Activated gamma-delta T cell treated with Interleukin-2 at 50 U/mL for 16 hours (primary cell): ENCODE results near the gene ITGBL1.

Experiments
- DNase-seq: peaks from one replicate; pipeline ENCODE4 v3.0.0-alpha.2; 2020

ITGBL1 gene

GRCh38 chr13:101570410-101570809 is 117.9 kb downstream of the ITGBL1 start:
- no peak for DNase-seq

GRCh38 chr13:101572456-101572855 is 120.0 kb downstream of the ITGBL1 start:
- no peak for DNase-seq

- DNase-seq: no peak
Observed at GRCh38 chr13:101575581-101575980, 123.1 kb downstream of the ITGBL1 start.

GRCh38 chr13:101576455-101576854 is 124.0 kb downstream of the ITGBL1 start:
- no peak for DNase-seq

GRCh38 chr13:101576977-101577376 is 124.5 kb downstream of the ITGBL1 start:
- DNase-seq: no peak

- DNase-seq: no peak
Observed at GRCh38 chr13:101579281-101579802, 126.9 kb downstream of the ITGBL1 start.

- DNase-seq: no peak
Observed at GRCh38 chr13:101584331-101584730, 131.9 kb downstream of the ITGBL1 start.

GRCh38 chr13:101590479-101590878 is 138.0 kb downstream of the ITGBL1 start:
- no peak for DNase-seq

GRCh38 chr13:101594936-101595335 is 142.5 kb downstream of the ITGBL1 start:
- no peak for DNase-seq

GRCh38 chr13:101596803-101597202 is 144.3 kb downstream of the ITGBL1 start:
- no peak for DNase-seq

GRCh38 chr13:101611491-101612475 is 159.3 kb downstream of the ITGBL1 start:
- no peak for DNase-seq

GRCh38 chr13:101612735-101613134 is 160.3 kb downstream of the ITGBL1 start:
- DNase-seq: no peak

GRCh38 chr13:101614491-101614890 is 162.0 kb downstream of the ITGBL1 start:
- no peak for DNase-seq

GRCh38 chr13:101618440-101619187 is 166.1 kb downstream of the ITGBL1 start:
- no peak for DNase-seq

- no peak for DNase-seq
Observed at GRCh38 chr13:101621099-101621498, 168.6 kb downstream of the ITGBL1 start.

- DNase-seq: no peak
Observed at GRCh38 chr13:101623470-101624209, 171.2 kb downstream of the ITGBL1 start.

- no peak for DNase-seq
Observed at GRCh38 chr13:101624210-101624922, 171.9 kb downstream of the ITGBL1 start.

- DNase-seq: no peak
Observed at GRCh38 chr13:101624981-101625380, 172.5 kb downstream of the ITGBL1 start.

GRCh38 chr13:101626925-101627555 is 174.6 kb downstream of the ITGBL1 start:
- DNase-seq: no peak

GRCh38 chr13:101627556-101627943 is 175.1 kb downstream of the ITGBL1 start:
- DNase-seq: no peak

GRCh38 chr13:101628900-101629299 is 176.4 kb downstream of the ITGBL1 start:
- no peak for DNase-seq

GRCh38 chr13:101631395-101631794 is 178.9 kb downstream of the ITGBL1 start:
- no peak for DNase-seq
